T1000 (cell line): Measurements from ENCODE around the gene AGBL1.

Experiments
- DNase-seq: peaks from one replicate; lab custom pipeline; 2025; ENCODE audit warnings: mixed read lengths; lab: John Stamatoyannopoulos, UW

AGBL1 gene

DNA sequence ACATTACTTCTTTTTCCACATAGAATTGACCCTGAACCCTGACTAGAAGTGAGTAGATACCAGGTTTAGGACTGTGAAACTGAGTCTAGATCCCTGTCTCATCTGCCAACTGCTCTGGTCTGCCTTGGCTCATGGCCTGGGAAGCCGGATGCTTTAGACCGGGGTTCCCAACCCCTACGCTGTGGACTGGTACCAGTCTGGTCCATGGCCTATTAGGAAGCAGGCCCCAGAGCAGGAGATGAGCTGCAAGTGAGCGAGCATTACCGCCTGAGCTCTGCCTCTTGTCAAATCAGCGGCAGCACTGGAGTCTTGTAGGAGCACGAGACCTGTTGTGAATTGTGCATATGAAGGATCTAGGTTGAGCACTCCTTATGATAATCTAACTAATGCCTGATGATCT lies 734.2 kb downstream of the AGBL1 start:
- DNase-seq, result no peak

GRCh38 chr15:86829245-86829644 lies 749.6 kb downstream of the AGBL1 start:
- no peak for DNase-seq

GRCh38 chr15:86830304-86830703 lies 750.6 kb downstream of the AGBL1 start:
- no peak for DNase-seq

DNA sequence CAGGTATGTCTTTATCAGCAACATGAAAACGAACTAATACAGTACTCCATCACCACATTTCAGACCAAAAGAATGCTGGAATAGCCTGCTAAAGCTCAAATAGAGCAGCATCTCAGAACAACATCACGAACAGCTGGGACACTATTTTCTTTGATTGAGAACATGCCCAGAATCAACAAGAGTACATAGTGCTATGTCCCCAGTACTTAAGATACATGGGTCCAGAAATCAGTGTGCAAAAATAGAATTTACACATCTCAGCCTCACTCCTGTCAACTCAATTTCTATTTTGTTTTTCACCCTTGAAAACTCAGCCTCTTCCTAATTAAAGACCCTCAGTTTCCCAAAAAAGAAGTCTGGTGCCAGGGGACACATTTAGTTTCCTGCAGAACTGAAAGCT lies 753.9 kb downstream of the AGBL1 start:
- no peak for DNase-seq

DNA sequence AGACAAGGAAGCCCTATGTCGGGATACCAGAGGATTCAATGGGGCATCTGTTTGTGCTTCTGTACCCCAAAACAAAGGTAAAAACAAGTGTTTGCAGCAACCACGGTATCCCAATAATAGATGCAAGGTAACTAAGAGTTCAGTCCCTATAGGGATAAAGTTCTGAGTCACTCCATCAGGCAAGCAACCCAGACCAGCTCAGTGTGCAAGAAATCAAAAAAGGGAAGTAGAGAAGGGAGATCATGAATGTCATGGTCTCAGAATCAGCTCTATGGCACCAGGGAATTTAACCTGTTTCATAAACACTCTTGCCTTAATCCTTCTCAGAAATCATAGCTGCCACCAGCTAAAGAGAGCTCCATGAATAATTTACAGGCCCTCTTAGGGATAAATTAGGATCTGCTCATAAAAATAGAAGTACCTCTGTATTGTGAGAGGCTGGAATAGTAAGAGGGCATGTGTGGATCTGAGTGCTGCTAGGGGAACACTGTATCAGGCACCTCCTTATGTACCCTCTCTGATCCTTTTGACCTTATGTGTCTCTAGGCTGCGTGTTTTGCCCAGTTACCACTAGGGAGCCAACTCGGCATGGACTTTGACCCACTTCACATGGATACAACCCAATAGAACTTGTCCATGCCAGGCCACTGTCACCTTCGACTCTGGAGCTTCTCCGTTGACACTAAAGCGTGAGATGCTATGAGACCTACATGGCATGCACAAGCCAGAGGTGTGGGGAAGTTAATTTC lies 754.6 kb downstream of the AGBL1 start:
- no peak for DNase-seq

GRCh38 chr15:86837294-86838061 lies 757.8 kb downstream of the AGBL1 start:
- DNase-seq, result no peak

DNA sequence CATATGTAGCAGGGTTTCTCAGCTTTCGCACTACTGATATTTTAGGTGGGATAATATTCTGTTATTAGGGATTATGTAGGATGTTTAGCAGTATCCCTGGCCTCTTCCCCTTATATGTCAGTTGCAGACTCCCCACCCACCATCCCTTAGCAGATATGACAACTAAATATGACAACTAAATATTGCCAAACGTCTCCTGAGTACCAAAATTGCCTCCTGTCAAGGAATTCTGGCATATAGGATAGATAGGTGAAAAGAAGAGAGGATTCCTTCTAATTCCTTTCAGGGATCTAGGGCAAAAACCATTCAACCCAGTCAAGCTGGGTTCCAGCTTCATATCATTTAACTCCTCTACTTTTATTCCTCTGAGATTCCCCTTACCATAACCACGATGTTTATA lies 759.8 kb downstream of the AGBL1 start:
- DNase-seq, result no peak

- DNase-seq, result no peak
Measured at GRCh38 chr15:86840996-86841395, 761.3 kb downstream of the AGBL1 start.

DNA sequence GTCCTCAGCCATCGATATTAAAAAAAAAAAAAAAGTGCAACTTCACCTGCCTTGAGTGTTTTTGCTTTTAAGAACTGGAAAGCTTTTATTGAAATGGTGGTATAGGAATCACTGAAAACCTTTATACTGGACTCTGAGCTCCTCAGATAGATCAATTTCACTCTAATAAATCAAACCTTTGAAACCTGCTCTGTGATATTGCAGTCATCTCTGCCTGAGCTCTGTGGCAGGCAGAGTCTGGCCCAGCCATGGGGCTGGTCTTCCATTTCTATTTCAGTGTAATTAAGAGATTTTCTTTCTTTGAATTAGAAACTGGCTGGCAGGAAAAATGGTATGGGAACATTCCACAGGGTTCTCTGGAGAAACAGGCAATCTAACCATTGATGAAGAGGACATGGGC lies 762.5 kb downstream of the AGBL1 start:
- DNase-seq, result no peak

- no peak for DNase-seq
Measured at GRCh38 chr15:86846036-86846435, 766.4 kb downstream of the AGBL1 start.

- no peak for DNase-seq
Measured at GRCh38 chr15:86849136-86849535, 769.5 kb downstream of the AGBL1 start.

- DNase-seq, result no peak
Measured at GRCh38 chr15:86849558-86850285, 770.1 kb downstream of the AGBL1 start.

DNA sequence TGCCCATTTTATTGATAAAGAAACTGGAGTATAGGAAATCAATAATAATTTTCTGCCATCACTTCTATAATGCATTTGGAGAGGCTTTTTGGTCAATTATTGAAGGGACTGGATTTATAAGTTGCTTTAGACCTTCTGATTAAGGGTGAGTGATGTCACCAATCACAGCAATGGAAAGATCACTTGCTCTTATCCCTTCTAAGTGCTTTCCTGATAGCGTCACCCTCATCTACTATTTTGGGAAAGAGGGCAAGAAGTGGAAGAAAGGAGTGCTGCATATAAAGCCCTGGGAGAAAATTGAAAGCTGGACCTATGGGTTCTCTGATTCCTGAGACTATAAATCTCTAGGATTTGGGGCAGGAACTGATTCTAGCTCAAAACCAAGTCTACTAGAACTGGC lies 771.3 kb downstream of the AGBL1 start:
- DNase-seq, result no peak

GRCh38 chr15:86852741-86853140 lies 773.1 kb downstream of the AGBL1 start:
- DNase-seq, result no peak

- DNase-seq, result no peak
Measured at GRCh38 chr15:86854176-86854575, 774.5 kb downstream of the AGBL1 start.

GRCh38 chr15:86855307-86856291 lies 775.9 kb downstream of the AGBL1 start:
- DNase-seq, result no peak

GRCh38 chr15:86857701-86858100 lies 778.0 kb downstream of the AGBL1 start:
- no peak for DNase-seq

DNA sequence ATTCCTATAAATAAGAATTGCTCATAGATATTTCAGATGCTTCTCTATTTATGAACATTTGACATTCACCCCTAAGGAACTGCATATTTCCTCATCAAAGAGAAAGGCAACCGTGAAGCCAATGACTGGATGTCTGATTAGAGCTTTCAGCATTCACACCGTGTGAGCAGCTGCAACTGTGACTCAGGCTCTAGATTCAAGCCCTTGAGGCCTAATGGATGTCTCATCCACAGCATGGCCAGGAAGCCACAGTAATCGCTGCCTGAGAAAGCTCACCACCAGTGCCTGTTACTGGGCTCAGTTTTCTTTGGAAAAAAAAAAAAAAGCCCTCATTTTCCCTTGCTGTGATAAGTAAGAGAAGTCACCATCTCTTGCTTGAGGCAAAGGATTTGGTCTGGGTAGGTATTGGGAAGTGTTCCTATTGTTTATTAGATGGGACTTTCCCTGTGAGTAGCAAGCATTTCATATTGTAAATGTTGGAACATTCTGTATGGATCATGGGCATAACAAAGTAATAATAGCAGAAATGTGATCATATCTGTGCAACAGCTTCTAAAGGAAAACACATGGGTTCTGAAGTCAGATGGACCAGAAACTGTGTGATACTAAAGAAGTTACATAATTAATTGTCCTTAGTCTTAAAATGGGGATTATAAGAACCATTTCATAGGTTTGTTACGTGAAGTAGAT lies 783.7 kb downstream of the AGBL1 start:
- peak; percentile 56 for DNase-seq

DNA sequence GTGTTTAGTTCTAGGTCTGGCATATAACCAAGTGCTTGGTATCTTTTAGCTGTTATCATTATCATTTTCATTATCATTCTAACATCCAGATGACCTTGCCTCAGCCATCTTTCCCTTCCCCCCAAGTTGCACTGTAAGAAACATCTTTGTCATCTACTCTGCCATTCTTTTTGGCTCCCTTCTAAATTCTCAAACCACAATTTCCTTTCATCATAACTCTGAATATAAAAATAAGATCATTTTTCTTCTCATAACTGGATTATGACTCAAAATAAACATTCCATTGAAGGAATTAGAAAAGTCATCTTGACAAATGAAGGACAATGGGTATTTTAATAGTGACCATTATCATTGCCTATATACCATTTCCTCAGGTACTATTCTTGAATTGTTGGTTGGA lies 786.2 kb downstream of the AGBL1 start:
- no peak for DNase-seq

DNA sequence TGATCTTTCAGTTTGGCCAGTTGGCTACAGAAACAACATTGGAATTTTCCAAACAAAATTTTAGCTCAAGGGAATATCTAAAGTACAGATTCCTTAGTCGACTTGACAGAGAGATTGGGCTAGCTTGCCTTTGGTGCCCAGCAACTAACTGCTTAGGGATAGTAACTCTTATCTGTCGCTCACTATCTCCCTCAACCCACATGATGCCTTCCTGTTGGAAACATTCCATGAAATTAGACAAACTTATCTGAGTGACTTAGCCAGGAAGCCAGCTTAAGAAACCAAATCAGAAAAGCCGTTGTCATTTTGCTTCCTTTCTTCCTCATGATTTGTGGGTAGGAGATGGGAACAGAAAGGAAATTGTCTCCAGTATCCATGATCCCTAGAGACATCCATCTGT lies 791.2 kb downstream of the AGBL1 start:
- no peak for DNase-seq

DNA sequence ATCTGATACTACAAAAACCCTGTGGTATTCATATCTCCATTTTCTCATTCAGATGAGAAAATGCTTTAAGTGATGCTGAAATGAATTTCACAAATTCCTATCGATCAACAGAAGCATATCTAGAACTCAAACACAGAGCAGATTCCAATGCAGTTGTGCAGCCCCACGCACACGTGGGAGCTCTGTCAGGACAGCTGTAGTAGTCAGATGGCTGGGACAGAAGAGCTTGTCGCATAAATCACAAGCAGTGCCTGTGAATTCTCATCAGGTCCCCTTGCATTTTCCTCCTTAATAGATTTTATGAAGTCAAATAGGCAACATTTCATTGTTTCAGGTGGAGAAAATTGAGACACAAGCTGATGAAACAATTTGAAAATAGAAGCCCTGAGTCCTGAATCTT lies 792.3 kb downstream of the AGBL1 start:
- DNase-seq, result no peak
